ENCODE measurements around the gene DGCR8. TPM values are rescaled to one million over a fixed set of nuclear protein-coding genes. Genes with fewer than 3 reads are reported as not detected.

DGCR8 gene
- total and polyA plus RNA-seq, 2 of the 4 experiments (the other 2 are of a cell fraction), result 16.7 to 25.3 TPM

DNA sequence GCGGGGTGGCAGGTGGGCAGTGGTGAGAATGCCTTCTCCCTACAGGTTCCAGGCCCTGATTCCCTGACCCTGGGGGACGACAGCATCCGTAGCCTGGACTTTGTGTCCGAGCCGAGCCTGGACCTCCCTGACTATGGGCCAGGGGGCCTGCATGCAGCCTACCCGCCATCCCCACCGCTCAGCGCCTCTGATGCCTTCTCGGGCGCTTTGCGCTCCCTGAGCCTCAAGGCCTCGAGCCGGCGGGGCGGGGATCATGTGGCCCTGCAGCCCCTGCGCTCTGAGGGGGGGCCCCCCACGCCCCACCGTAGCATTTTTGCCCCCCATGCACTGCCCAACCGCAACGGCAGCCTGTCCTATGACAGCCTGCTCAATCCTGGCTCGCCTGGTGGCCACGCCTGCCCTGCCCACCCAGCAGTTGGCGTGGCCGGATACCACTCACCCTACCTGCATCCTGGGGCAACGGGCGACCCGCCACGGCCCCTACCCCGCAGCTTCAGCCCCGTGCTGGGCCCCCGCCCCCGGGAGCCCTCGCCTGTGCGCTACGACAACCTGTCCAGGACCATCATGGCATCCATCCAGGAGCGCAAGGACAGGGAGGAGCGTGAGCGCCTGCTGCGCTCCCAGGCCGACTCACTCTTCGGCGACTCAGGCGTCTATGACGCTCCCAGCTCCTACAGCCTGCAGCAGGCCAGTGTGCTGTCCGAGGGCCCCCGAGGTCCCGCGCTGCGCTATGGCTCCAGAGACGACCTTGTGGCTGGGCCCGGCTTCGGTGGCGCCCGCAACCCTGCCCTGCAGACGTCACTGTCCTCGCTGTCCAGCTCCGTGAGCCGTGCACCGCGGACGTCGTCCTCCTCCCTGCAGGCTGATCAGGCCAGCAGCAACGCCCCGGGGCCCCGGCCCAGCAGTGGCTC lies 62.9 kb downstream of the DGCR8 start:
- H3K4ac ChIP-seq (ENCODE audit: low read depth, low read length), result peak overlapping the region; percentile 42; the same call in 1 of the 2 replicates
- no peak overlapping the region for H2BK120ac ChIP-seq (ENCODE audit: low read depth, low read length)
- in situ Hi-C loops (cut with MboI; ENCODE audit: low sequenced_read_pairs), result no loop called here
- H2AFZ ChIP-seq (replicated peaks; ENCODE audit: low read length, poor library complexity), result no peak overlapping the region
- peak overlapping the region; percentile 88; the same call in 1 of the 2 replicates for H3K27ac ChIP-seq (ENCODE audit: insufficient read depth, low read length)
- peaks cover 19% of the 10 kb centered on the region for H3K4me1 ChIP-seq (ENCODE audit: control insufficient read depth, insufficient read depth, low read length)
- H3K4me3 ChIP-seq (ENCODE audit: insufficient read depth, low read depth, low read length), result no peak overlapping the region
- no peak for DNase-seq
- WGBS, 2 experiments (ENCODE audit: extremely low coverage in 2 of 2, insufficient read length in 1 of 2), result 98% methylated on average over 30 of the region's 65 CpGs; no CpG with 5 or more reads in 1 of the 2 experiments
- no peak overlapping the region for H2AK9ac ChIP-seq (replicated peaks; ENCODE audit: low read depth, low read length, poor library complexity)
- ChIA-PET POLR2A (ENCODE audit: unreplicated experiment) (no interaction called here), CTCF (no interaction called here)
- H4K5ac ChIP-seq (ENCODE audit: low read depth, low read length), result peak overlapping the region; percentile 87; the same call in 1 of the 2 replicates
- H3K23ac ChIP-seq (ENCODE audit: low read depth, low read length), result no peak overlapping the region
- H4K8ac ChIP-seq (ENCODE audit: low read depth in 2 of 2, low read length in 2 of 2), result peak overlapping the region in 1 of 2 experiments; percentile 74; a peak in 1 of 4 replicates
- no peak overlapping the region for H3K56ac ChIP-seq (ENCODE audit: extremely low read depth, insufficient read depth, low read length)
- dilution Hi-C loops (cut with HindIII; ENCODE audit: low sequenced_read_pairs, unreplicated experiment), result no loop called here
- peaks cover 36% of the 10 kb centered on the region for H4K20me1 ChIP-seq (ENCODE audit: insufficient read depth, low read length)
- no TSS peak for BruUV-seq (replicated peaks)
- H3K4me2 ChIP-seq (ENCODE audit: low read depth, low read length), result no peak overlapping the region
- peaks cover 17% of the 10 kb centered on the region; the same call in 1 of the 2 replicates for H3K36me3 ChIP-seq (ENCODE audit: control insufficient read depth, insufficient read depth, low read length)
- H3K18ac ChIP-seq (ENCODE audit: low read depth, low read length), result no peak overlapping the region
- ATAC-seq (ENCODE audit: low read depth), result no peak
- H2BK15ac ChIP-seq (ENCODE audit: low read depth, low read length), result no peak overlapping the region; the same call in 2 of the 3 replicates
- H2BK5ac ChIP-seq (ENCODE audit: low read depth, low read length, poor library complexity, severe bottlenecking), result peak overlapping the region; percentile 97
- no peaks in the 10 kb centered on the region for H3K27me3 ChIP-seq (ENCODE audit: control insufficient read depth, insufficient read depth, low read length)
- intact Hi-C loops (cut with micrococcal nuclease), result no loop called here
- H4K91ac ChIP-seq (ENCODE audit: insufficient read depth, low read depth, low read length), result peak overlapping the region; percentile 57; the same call in 1 of the 2 replicates
- H2AK5ac ChIP-seq (ENCODE audit: low read depth, low read length), result peak overlapping the region; percentile 79; the same call in 1 of the 2 replicates
- H3K14ac ChIP-seq (replicated peaks; ENCODE audit: low read depth, low read length), result no peak overlapping the region
- H3K9me1 ChIP-seq (ENCODE audit: insufficient read depth, low read length), result peaks cover 11% of the 10 kb centered on the region; the same call in 1 of the 2 replicates
- H2BK20ac ChIP-seq (ENCODE audit: low read depth, low read length), result no peak overlapping the region
- TF ChIP-seq BHLHE40 (IDR thresholded peaks at IDR 0.05; ENCODE audit: low read depth, low read length), result no peak
- TF ChIP-seq, protein P1, sequence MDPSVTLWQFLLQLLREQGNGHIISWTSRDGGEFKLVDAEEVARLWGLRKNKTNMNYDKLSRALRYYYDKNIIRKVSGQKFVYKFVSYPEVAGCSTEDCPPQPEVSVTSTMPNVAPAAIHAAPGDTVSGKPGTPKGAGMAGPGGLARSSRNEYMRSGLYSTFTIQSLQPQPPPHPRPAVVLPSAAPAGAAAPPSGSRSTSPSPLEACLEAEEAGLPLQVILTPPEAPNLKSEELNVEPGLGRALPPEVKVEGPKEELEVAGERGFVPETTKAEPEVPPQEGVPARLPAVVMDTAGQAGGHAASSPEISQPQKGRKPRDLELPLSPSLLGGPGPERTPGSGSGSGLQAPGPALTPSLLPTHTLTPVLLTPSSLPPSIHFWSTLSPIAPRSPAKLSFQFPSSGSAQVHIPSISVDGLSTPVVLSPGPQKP (IDR thresholded peaks at IDR 0.05; ENCODE audit: borderline replicate concordance, low read depth, low read length), result no peak
- no peak for TF ChIP-seq MXI1 (IDR thresholded peaks at IDR 0.05; ENCODE audit: borderline replicate concordance, low read depth, low read length)
- TF ChIP-seq RAD21 (IDR thresholded peaks at IDR 0.05; ENCODE audit: low read length), result no peak
- TF ChIP-seq CEBPB (IDR thresholded peaks at IDR 0.05; ENCODE audit: low read depth, low read length), result no peak
- no peak for TF ChIP-seq MAZ (IDR thresholded peaks at IDR 0.05; ENCODE audit: borderline replicate concordance, low read depth, low read length)
- H3K79me1 ChIP-seq (ENCODE audit: low read depth in 1 of 2, low read length in 2 of 2), result peaks cover 9 to 53% of the 10 kb centered on the region in 2 experiments; a peak in 3 of 4 replicates
- no peaks in the 10 kb centered on the region for H3K9me3 ChIP-seq (ENCODE audit: control insufficient read depth, insufficient read depth, low read length)
- no peak overlapping the region for H3K9ac ChIP-seq (ENCODE audit: low read depth, low read length)
